Lower leg skin (tissue), 4 donors: ENCODE data around the gene DRD3. TPM values are rescaled to one million over a fixed set of nuclear protein-coding genes. Genes with fewer than 3 reads are reported as not detected.

Experiments used
- DNase-seq, 2 donors: peaks; one replicate each; pipeline ENCODE4 v3.0.0-alpha.2; 2019; ENCODE audit warnings: low spot score in 2 of 2
- H3K4me3 ChIP-seq: fragments of 200-600 bp; sonication (generic); 2 replicates; pipeline ENCODE4 v1.5.1; 2017; ENCODE audit warnings: mild to moderate bottlenecking, low read depth; ENCODE audit not compliant: poor library complexity, severe bottlenecking
- CTCF ChIP-seq, 3 donors: fragments of 450-650 bp; IDR thresholded peaks; one replicate each; pipeline ENCODE4 v1.5.1; 2016; ENCODE audit warnings: antibody characterized with exemption in 3 of 3, mild to moderate bottlenecking in 3 of 3, moderate library complexity in 2 of 3
- POLR2A ChIP-seq, 2 donors: fragments of 450-650 bp; IDR thresholded peaks; one replicate each; pipeline ENCODE4 v1.6.1; 2016 to 2017; ENCODE audit warnings: antibody characterized with exemption in 2 of 2, mild to moderate bottlenecking in 1 of 2, moderate library complexity in 1 of 2
- WGBS, 2 donors: methylation state at CpG; one replicate each; pipeline ENCODE4 v1.1.5; 2018; 5-methylcytosine and 5-hydroxymethylcytosine counted together
- intact Hi-C: fragments of 100-400 bp; cut with DNase I; formaldehyde crosslinking; loops from one replicate; pipeline ENCODE4 v1.15.0; 2023; ENCODE audit warnings: low total_unique reads
- total RNA-seq, 4 donors: library from RNA; depleted of rRNA; stranded (reverse); fragments of >200 nt; gene quantifications; one replicate each; pipeline ENCODE4 v1.1.0, GENCODE V29; 2016

Gene DRD3
- total RNA-seq, 4 donors from 2014 or later: not detected

- H3K4me3 ChIP-seq: no peak overlapping the region
- DNase-seq: no peak
- TF ChIP-seq CTCF (IDR thresholded peaks at IDR 0.05) (no peak), POLR2A (IDR thresholded peaks at IDR 0.05) (no peak)
- intact Hi-C loops: no loop called here
Measured at GRCh38 chr3:114080201-114080600, 98.7 kb downstream of the DRD3 start.

GRCh38 chr3:114079761-114080160 lies 99.1 kb downstream of the DRD3 start:
- H3K4me3 ChIP-seq: no peak overlapping the region
- no peak for DNase-seq
- TF ChIP-seq POLR2A (IDR thresholded peaks at IDR 0.05) (no peak), CTCF (IDR thresholded peaks at IDR 0.05) (no peak)
- WGBS, 2 donors: 72 to 82% methylated on average over 5 of the region's 5 CpGs
- intact Hi-C loops: no loop called here

DNA sequence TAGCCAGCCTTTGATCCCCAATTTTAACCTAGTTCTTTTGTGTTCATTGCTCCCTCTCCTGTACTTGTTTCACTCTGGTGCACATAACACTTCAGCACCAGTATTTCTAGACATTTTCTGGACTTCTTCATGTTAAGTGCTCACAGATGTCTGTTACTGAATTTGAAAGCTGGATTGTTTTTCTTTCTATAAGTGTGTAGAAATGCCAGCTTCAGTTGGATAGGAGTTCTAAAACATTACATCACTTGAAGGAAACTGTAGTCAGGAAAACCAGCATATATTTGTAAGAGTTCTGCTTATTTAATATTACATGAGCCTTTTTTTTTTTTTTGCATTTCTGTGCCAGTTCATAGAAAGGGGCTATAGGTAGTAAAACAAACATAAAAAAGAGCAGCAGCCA lies 100.7 kb downstream of the DRD3 start:
- no peak for TF ChIP-seq POLR2A (IDR thresholded peaks at IDR 0.05)
- no peak for TF ChIP-seq CTCF (IDR thresholded peaks at IDR 0.05)
- no peak overlapping the region for H3K4me3 ChIP-seq
- intact Hi-C loops: no loop called here
- no peak for DNase-seq

Other genes starting within 250 kb of the DRD3 start
- 10 to 100 TPM in 3 of 4 donors, 1 to 10 TPM in 1; 5.8 to 16.5 (median 13.7) TPM for gene ZDHHC23, start 231.0 kb downstream of the DRD3 start, total RNA-seq
- 1 to 10 TPM; 2.5 to 7.3 (median 5.3) TPM for gene CCDC191, start 122.5 kb downstream of the DRD3 start, total RNA-seq
- 10 to 100 TPM; 10.8 to 19.4 (median 11.8) TPM for gene QTRT2, start 122.3 kb downstream of the DRD3 start, total RNA-seq
- not detected for gene ZNF80, start 58.5 kb upstream of the DRD3 start, total RNA-seq
- 1 to 10 TPM in 1 of 4 donors, not detected in 3; 1.2 TPM for gene TIGIT, start 115.0 kb upstream of the DRD3 start, total RNA-seq